ENCODE measurements around the gene SUMF1.

SUMF1 gene

DNA sequence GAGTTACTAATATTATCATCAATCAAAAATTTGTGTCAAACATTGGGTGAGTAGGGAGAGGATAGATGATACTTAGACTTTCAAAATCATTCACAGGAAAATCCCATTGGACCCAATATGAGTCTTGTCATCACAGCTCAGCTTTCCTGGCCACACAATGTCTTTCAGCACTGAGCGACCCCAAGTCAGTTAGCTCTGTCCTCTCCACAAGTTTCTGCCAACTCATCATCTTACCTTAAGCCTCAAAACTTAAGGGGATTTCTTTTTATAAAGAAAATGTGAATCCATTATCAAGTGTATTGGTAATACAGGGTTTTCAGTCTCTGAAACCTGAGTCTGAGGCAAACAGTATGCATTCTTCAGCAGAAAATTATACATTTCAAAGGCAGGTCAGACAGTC lies 55.8 kb downstream of the SUMF1 start:
- no peak for DNase-seq

DNA sequence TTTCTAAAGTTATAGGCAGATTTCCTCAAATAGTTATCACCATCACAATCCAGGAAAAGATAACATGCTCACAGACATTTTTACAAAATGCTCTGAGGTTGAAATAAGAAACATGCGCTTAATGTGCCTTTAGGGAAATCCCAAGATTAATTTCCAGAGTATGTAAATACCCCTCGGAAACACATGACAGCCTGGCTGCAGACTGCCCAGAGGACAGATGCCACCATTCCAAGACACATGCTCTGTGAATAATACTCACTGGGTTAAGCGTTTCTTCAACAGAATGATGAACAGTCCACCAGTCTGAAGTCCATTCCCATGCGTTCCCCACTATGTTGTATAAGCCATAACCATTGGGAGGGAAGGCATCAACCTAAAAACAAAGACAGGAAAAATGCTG lies 56.5 kb downstream of the SUMF1 start:
- no peak for DNase-seq

- DNase-seq = no peak
These were observed 57.0 kb downstream of the SUMF1 start for GRCh38 chr3:4409971-4410573.

- no peak for DNase-seq
These were observed 57.7 kb downstream of the SUMF1 start for GRCh38 chr3:4409415-4409814.

GRCh38 chr3:4408958-4409357 lies 58.1 kb downstream of the SUMF1 start:
- DNase-seq = no peak

DNA sequence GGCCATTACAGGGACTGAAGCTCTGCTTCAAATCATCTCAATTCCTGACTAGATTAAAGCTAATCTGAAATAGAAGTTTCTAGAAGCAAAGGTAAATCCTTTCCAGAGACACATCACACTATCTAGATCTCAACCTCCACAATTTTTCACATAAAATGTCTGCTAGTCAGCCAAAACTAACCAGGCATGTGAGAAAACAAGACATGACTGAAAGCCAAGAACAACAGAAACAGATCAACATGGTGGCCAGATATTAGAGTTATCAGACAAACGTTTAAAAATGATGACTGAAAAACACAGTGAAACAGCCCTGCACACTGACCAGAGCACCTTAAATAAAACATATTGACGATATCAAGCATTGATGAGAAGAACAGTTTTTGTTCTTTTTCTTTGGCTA lies 59.1 kb downstream of the SUMF1 start:
- DNase-seq = no peak

GRCh38 chr3:4406746-4407568 lies 60.1 kb downstream of the SUMF1 start:
- DNase-seq = no peak

DNA sequence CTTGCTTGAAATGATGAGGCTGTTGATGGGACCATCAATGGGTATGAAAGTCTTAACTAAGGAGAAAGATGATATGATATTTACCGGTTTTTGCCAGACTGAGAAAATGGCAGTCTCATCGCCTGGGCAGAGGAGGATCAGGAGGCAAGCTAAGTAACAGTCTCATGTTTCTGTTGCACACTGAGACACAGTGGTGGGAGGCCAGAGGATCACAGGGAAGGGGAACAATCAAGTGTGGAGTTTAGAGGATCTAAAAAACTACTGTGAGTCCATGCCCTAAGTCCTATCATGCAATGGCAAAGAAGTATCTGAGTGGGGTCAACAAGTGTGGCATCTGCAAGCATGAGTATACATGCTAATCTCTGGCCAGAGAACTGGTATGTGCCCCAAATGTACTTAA lies 62.2 kb downstream of the SUMF1 start:
- DNase-seq = no peak

DNA sequence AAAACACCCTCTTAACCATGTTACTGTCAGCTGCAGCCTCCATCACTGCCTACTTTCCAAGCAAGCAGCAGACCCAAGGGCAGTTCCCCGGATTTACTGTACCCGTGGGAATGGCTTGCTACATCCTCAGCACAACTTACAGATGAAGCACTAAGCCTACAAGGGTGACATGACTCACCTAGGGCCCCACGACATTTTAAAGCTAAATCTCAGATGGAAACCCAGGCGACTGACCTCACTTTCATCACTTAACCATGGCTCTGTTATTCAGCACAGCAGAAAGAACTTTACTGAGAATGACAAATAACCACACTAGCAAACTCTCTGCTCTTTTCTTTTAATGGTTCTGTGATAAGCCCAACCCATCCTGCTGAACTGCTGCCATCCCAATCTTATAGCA lies 65.6 kb downstream of the SUMF1 start:
- DNase-seq = no peak

DNA sequence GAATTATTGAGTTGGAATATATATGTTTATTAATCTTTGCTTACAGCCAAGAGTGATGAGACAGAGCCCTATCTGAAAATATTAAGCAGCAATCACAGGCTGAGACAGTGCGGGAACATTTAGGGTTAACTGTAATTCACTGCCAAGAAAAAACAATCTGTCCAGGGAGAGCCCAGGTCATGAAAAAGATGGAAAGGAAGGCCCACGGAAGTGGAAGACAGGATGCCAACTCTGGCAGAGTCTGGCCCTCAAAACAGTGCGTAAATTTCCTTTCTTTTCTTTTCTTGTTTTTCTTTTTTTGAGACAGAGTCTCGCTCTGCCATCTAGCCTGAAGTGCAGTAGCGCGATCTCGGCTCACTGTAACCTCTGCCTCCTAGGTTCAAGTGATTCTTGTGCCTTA lies 67.6 kb downstream of the SUMF1 start:
- no peak for DNase-seq

DNA sequence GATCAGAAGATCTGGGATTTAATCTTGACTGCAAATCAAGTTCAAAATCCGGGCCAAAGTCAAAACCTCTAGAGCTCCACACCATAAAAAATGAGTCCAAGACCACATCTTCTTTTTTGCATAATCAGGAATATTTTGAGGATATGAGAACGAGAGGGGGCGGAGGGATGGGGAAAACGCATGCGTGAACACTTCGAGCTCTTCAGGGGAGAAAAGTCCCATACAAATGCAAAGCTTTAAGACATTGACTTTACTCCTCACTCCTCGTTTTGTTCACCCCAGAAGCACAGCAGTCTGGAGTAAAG lies 68.2 kb downstream of the SUMF1 start:
- no peak for DNase-seq

DNA sequence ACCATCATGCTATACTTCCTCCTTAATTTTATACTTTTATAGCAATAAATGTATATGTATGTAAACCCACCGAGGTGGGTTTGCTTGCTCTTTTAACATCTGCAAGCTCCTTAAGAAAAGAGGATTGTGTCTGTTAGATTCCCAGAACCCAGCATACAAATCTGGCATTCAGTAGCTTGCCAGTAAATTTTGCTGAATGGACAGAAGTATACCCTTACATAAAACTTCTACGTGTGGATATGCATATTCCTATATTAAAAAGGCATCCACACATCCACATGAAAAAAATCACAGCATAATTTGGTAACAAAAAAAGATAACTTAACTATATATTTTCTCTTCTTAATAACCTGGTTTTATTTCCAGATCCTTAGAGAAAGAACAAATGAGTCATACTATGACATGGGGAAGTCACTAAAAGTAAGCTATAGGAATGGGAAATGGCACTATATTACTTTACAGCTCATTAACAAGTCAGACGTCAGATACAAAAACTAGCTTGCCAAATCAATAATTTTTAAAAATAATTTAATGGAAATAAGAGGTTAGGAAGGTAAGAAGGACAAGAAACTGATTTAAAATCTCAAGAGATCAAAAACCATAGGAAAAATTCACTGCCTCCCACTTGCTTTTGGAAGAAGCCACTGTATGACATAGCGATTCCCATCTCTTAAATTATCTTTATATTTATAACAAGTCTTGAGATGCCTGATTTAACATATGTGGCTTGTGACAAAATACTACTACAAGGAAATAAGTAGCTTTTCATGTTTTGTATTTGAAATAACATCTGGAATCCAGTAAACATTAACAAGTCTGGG lies 68.7 kb downstream of the SUMF1 start:
- DNase-seq = no peak

GRCh38 chr3:4397466-4397865 lies 69.6 kb downstream of the SUMF1 start:
- DNase-seq = no peak

- DNase-seq = no peak
These were observed 70.5 kb downstream of the SUMF1 start for GRCh38 chr3:4396542-4396941.

DNA sequence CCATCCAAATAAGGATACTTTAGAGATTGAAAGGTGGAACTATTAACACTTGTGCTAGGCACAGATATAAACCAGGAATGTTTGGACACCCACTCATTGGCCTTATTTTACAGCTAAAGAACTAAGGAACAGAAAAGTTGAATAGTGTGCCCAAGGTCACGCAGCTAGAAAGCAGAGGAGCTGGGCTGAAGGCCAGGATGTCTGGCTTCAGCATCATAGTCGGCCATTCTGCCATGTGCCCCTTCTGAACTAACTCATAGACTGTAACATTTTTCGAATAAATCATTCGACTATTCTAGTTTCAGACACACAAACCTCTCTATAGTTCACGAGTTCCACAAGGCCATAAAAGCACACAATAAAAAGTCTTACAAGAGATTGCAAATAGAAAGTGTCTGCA lies 71.1 kb downstream of the SUMF1 start:
- no peak for DNase-seq

GRCh38 chr3:4395448-4395847 lies 71.6 kb downstream of the SUMF1 start:
- DNase-seq = no peak

- DNase-seq = no peak
These were observed 72.5 kb downstream of the SUMF1 start for GRCh38 chr3:4394567-4394966.

- no peak for DNase-seq
These were observed 73.0 kb downstream of the SUMF1 start for GRCh38 chr3:4394048-4394447.

GRCh38 chr3:4392992-4393391 lies 74.1 kb downstream of the SUMF1 start:
- DNase-seq = no peak

DNA sequence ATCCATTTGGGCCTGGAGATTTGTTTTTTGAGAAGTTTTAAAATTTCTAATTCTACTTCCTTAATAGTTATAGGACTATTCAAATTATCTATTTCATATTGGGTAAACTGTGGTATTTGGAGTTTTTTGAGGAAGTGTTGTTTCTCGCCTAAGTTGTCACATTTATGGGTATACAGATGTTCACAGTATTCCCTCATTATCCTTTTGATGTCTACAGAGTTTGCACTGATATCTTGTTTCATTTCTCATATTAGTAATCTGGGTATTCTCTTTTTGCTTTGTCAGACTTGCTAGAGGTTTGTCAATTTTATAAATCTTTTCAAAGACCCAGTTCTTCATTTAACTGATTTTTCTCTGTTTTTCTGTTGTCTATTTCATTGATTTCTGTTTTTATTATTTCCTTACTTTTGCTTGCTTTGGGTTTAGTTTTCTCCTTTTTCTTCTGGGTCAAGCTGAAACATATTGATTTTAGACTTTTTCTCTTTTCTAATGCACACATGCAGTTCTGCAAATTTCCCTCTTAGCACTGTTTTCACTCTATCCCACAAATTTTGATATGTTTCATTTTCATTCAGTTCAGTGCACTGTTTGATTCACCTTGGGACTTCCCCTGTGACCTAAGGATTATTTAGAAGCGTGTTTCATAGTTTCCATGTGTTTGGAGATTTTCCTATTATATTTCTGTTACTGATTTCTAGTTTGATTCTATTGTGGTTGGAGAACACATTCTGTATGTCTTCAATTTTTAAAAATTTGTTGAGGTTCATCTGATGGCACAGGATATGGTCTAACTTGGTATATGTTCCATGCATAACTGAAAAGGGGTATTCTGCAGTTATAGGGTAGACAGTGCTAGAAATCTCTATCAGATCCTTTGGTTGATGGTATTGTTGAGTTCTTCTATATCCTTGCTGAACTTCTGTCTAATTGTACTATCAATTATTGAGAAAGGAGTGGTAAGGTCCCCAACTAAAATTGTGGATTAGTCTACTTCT lies 79.6 kb downstream of the SUMF1 start:
- DNase-seq = no peak

DNA sequence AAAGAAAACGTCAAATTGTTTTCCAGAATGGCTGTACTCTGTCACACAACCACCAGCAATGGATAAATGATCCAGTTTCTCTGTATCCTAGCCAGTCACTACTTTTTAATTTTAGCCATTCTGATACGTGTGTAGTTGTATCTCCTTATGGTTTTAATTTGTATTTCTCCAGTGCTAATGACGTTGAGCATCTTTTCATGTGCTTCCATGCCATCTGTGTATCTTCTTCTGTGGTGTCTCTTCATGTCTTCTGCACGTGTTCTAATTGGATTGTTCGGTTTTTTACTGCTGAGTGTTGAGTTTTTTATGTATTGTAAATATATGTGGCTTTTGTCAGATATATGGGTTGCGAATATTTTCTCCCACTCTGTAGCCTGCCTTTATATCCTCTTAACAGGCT lies 81.9 kb downstream of the SUMF1 start:
- DNase-seq = no peak

DNA sequence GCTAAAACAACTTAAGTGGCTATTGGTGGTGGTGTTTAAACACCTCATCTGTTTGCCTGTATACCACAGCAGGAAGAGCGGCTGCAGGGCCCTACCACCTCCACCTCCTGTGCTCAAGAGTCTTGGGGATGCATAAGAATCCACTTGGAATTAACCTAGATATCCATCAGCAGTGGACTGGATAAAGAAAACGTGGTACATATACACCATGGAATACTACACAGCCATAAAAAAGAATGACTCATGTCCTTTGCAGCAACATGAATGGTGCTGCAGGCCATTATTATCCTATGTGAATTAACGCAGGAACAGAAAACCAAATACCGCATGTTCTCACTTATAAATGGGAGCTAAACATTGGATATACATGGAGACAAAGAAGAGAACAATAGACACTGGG lies 87.1 kb downstream of the SUMF1 start:
- DNase-seq = no peak

DNA sequence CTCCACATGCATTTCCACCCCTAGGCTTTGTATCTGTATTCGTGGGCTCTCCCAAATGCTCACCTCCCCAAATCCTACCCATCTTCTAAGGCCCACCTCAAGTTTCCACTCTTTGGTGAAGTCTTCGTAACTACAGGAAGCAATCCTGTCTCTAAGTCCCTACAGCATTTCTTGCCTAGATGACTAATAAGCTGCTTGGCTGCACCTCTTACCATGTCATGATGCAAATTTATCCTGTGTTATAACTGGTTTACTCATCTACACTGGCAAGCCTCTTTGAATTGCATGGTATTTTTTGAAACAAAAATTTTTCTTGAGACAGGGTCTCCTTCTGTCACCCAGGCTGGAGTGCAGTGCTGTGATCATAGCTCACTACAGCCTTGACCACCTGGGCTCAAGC lies 90.6 kb downstream of the SUMF1 start:
- DNase-seq = no peak

Data from SIG-M5 (cell line).